Duodenal mucosa (tissue), 2 donors: ENCODE results near the gene ZBTB20.
A peak's percentile ranks its signal among the peaks of the same experiment; 100 is the strongest.

ENCODE experiments used
- H3K27ac ChIP-seq: one replicate; pipeline ENCODE4 v1.7.0; 2013; ENCODE audit warnings: low read depth, low read length
- H3K27me3 ChIP-seq, 2 donors: one replicate each; pipeline ENCODE4 v1.7.0; 2013; ENCODE audit warnings: low read length in 2 of 2, control low read depth in 1 of 2; ENCODE audit not compliant: insufficient read depth in 2 of 2, control insufficient read depth in 1 of 2
- H3K36me3 ChIP-seq, 2 donors: one replicate each; pipeline ENCODE4 v1.7.0; 2013; ENCODE audit warnings: low read length in 2 of 2, control low read depth in 1 of 2; ENCODE audit not compliant: insufficient read depth in 2 of 2, control insufficient read depth in 1 of 2
- H3K4me1 ChIP-seq, 2 donors: one replicate each; pipeline ENCODE4 v1.7.0; 2013; ENCODE audit warnings: low read length in 2 of 2, control low read depth in 1 of 2; ENCODE audit not compliant: insufficient read depth in 2 of 2, control insufficient read depth in 1 of 2
- H3K4me3 ChIP-seq, 2 donors: one replicate each; pipeline ENCODE4 v1.7.0; 2013; ENCODE audit warnings: low read length in 2 of 2, low read depth in 1 of 2
- H3K9ac ChIP-seq, 2 donors: one replicate each; pipeline ENCODE4 v1.7.0; 2013; ENCODE audit warnings: low read length in 2 of 2, low read depth in 1 of 2
- H3K9me3 ChIP-seq, 2 donors: one replicate each; pipeline ENCODE4 v1.7.0; 2013; ENCODE audit warnings: low read length in 2 of 2, control low read depth in 1 of 2; ENCODE audit not compliant: control insufficient read depth in 1 of 2

ZBTB20 gene

DNA sequence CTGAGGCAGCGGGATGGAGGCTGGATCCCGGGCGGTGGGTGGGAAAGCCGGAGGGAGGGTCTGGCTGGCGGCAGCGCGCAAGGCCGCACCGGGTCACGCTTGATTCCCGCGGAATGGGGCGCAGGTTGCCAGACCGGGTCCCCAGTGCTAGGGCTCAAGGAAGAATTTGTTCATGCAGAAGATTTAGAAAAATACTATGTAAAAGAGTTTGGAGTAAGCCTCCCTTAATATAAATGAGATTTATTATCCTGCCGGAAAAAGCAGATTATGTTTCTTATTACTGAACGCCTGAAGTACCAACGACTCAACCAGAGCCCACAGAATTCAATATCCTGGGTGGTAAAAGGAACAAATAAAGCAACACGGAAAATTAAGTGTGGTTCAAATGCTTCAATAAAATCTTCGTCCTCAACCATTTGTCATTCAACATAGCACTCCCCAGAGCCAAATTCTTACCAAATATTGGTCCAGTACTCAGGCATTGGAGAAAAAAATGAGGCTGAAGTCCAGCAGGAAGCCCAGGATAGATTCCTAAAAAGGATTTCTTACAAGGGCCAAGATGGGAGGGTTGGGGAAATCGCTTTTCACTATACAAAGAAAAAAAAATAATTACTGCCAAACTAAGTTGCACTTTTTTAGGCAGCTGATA, 1.2 kb upstream of the ZBTB20 start:
- Histone ChIP-seq H3K27me3 (no peaks in the 10 kb centered on the region), H3K4me3 (peak overlapping the region; percentile 86), H3K27ac (peak overlapping the region; percentile 93), H3K9ac (peak overlapping the region; percentile 88 to 97), H3K9me3 (no peaks in the 10 kb centered on the region), H3K36me3 (no peaks in the 10 kb centered on the region), H3K4me1 (peaks cover 7 to 8% of the 10 kb centered on the region in 2 donors)

DNA sequence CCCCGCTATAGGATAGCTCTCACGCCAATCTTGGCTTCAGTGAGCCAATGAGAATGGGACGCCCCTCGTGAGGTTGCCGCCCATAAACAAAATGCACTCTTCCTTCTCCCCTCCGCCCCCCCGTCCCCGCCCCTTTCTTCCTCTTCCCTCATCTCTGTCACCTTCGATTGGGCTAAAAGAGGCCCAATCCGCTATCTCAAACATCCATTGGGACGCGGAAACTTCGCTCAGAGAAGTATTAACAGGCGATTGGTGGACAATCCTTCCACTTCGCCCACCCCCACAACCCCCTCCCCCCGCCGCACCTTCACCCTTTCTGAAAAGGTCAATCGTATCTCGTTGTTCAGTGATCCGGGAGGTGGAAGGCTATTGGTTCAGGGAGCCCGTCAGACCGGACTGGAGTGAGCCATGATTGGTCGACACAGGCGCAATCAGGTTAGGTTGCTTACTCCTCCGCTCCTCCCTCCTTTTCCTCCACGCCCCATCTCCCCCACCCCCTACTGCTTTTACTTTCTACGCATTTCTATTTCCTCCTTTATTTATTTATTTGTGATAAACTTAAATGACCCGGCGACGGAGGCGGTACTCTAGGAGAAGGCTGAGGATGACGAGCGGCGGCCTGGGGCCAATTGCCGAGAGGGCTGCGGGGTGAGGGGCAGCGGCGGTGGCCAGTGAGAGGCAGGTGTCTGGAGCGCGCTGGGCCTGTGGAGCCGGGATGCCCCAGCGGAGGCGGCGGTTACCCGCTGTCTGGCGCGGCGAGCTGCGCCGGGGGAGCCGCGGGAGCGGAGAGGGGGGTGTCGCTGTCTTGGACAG, 447 bp upstream of the ZBTB20 start:
- H3K27ac ChIP-seq: peak overlapping the region; percentile 93
- H3K4me1 ChIP-seq: peaks cover 7 to 8% of the 10 kb centered on the region in 2 donors
- H3K36me3 ChIP-seq: no peaks in the 10 kb centered on the region
- no peaks in the 10 kb centered on the region for H3K27me3 ChIP-seq
- H3K9ac ChIP-seq: peak overlapping the region; percentile 88 to 97
- no peaks in the 10 kb centered on the region for H3K9me3 ChIP-seq
- peak overlapping the region; percentile 86 for H3K4me3 ChIP-seq

DNA sequence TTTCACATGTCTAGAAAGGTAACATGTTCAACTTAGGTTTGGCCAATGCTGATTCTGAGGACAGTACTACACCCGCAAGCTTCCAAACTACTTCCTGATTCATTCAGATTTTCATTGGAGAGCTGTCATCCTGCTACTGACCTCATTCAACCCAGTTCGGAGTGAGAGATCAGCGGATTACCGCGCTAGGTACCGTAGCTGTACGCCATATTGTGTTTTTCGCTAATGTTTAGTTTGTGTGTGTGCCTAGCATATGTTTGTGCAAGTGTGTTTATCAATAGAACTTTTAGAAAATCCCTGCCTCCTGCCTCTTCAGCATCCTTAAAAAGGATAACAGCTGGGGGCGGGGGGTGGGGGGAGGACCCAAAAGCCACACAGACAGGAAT, 1.1 kb downstream of the ZBTB20 start:
- Histone ChIP-seq H3K36me3 (no peaks in the 10 kb centered on the region), H3K27ac (peak overlapping the region; percentile 93), H3K9ac (peak overlapping the region; percentile 73 to 95), H3K9me3 (no peaks in the 10 kb centered on the region), H3K4me1 (peaks cover 8 to 13% of the 10 kb centered on the region in 2 donors), H3K4me3 (peak overlapping the region; percentile 72 to 87), H3K27me3 (no peaks in the 10 kb centered on the region)

DNA sequence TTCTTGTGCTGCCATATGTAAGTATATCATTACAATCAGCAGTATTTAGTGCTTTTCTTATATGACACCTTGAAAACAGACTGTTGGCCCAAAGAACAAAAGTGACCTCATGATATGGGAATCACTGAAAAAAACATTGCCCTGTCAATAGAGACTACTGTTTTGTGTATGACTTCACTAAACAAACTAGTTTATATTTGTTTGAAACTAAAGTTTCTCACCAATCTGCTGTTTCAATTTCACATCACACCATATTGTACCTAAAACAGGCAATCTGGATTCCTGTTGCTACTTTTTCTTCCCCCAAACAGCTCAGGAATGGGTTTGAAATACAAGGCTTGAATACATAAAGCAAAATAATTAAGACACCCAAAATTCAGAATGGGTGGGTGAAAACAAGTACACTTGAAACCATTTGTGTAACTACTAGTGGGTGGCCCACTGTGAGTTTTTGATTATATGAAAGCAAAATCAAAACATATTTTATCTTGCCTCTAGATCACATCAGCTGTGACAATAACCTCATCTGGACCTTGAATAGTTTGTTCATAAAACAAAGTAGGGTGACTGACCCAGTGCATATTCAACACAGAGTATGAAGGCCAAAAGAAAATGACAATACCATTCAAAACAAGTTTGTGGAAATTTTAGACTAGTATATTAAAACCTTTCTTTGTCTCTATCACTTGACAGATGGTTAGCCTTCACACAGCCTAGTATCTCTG, 5.9 kb downstream of the ZBTB20 start:
- Histone ChIP-seq H3K4me1 (peaks cover 7 to 8% of the 10 kb centered on the region in 2 donors), H3K9me3 (no peaks in the 10 kb centered on the region), H3K27ac (no peak overlapping the region), H3K36me3 (no peaks in the 10 kb centered on the region), H3K4me3 (no peak overlapping the region), H3K27me3 (no peaks in the 10 kb centered on the region), H3K9ac (no peak overlapping the region)

DNA sequence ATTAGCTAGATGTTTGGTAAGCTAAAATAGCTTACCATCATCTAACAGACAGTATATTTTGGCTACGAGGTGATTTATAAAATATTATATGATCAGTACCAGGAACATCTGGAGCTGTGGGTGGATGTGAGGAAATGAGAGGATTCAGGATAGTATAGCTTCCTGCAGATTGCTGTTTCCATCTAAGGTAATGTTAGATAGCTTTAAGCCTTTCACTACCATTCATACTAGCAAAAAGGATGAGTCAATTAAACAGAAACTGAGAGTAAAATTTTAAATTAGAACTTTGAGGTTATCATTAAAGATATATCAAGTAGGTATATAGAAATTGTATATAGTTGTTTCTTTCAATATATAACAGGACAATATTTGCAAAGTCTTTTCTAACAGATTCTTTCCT, 8.0 kb downstream of the ZBTB20 start:
- Histone ChIP-seq H3K27me3 (no peaks in the 10 kb centered on the region), H3K27ac (no peak overlapping the region), H3K36me3 (no peaks in the 10 kb centered on the region), H3K9me3 (no peaks in the 10 kb centered on the region), H3K9ac (no peak overlapping the region), H3K4me3 (no peak overlapping the region), H3K4me1 (peaks cover 0 to 7% of the 10 kb centered on the region in 2 donors)

DNA sequence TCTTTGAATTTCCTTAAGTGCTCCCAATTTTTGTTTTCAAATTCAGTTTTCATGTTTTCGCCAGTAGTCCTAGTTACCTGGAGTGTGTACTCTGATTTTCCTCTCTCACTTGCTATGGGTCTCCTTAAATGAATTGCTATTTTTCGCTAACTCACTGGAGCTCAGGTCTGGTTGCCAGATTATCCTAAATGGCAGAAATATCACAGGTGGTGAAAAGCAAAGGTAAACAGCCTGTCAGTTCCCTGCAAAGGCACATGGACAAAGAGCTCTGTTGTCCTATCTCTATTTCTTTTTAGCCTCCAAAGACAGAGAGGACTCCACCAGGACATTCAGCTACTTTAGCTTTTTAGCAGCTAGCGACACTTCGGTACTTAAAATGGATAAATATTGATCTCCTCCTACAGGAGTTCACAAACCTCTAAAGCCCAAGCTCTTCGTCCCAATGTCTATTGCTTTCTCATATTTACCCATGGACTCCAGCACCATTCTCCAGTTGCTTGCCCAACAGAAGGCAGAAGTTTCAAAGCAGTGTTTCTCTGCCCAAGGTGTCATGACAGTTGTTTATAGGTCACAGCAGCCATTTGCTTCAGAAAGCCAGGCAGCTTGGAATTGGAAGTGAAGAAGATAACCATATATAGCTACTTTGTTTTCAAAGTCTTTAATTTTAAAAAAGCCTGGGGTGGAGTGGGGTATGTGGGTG, 12.3 kb downstream of the ZBTB20 start:
- no peak overlapping the region for H3K27ac ChIP-seq
- no peaks in the 10 kb centered on the region for H3K36me3 ChIP-seq
- H3K27me3 ChIP-seq: no peaks in the 10 kb centered on the region
- H3K4me3 ChIP-seq: no peak overlapping the region
- no peaks in the 10 kb centered on the region for H3K4me1 ChIP-seq
- H3K9ac ChIP-seq: no peak overlapping the region
- no peaks in the 10 kb centered on the region for H3K9me3 ChIP-seq

DNA sequence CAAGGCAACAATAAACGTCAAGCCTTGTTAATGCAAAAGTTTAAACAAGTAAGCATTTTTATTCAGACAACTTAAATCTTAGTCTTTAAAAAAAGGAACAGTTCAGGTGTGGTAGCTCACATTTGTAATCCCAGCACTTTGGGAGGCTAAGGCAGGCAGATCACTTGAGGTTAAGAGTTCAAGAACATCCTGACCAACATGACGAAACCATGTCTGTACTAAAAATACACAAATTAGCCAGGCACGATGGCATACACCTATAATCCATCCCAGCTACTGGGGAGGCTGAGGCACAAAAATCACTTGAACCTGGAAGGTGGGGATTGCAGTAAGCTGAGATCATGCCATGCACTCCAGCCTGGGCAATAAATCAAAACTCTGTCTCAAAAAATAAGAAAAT, 19.9 kb downstream of the ZBTB20 start:
- H3K27me3 ChIP-seq: no peaks in the 10 kb centered on the region
- no peak overlapping the region for H3K27ac ChIP-seq
- H3K4me1 ChIP-seq: no peaks in the 10 kb centered on the region
- no peak overlapping the region for H3K9ac ChIP-seq
- no peaks in the 10 kb centered on the region for H3K9me3 ChIP-seq
- no peaks in the 10 kb centered on the region for H3K36me3 ChIP-seq
- no peak overlapping the region for H3K4me3 ChIP-seq

DNA sequence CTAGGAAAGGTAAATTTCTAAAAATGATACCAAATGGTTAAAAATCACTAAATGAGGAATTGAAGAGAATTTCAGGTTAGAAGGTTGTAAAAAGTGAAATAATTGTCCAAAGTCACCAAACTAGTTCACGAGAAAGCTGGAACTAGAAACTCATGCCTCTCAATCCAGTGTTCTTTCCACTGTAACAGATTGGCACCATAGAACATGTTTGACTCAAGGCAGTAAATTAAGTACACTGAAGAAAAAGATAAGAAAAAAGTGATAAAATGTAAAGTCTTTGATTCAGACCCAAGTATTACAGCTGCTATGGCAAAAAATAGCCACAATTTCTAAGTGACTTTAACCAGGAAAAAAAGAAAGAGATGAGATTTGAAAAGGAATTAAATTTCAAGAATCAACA, 26.5 kb downstream of the ZBTB20 start:
- Histone ChIP-seq H3K36me3 (no peaks in the 10 kb centered on the region), H3K9me3 (no peaks in the 10 kb centered on the region), H3K27ac (no peak overlapping the region), H3K9ac (no peak overlapping the region), H3K4me3 (no peak overlapping the region), H3K27me3 (no peaks in the 10 kb centered on the region), H3K4me1 (no peaks in the 10 kb centered on the region)

DNA sequence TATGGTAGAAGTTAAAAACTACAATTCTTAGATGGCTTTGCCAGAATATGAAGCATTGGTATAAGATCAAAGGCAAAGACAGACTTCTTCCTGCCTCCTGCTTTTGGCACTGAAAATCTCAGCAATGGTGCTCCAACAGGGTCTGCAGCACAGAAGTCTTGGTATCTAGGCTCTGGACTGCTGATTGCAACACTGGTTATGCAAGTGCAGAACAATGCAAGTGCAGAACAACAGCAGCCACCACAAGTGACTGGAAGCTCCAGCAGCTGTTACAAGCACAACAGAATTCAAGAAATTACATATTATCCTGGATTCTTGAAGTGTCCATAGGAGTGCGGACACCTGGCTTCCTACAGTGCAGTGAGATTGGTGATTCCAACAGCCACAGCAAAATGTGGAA, 33.7 kb downstream of the ZBTB20 start:
- H3K27me3 ChIP-seq: no peaks in the 10 kb centered on the region
- no peaks in the 10 kb centered on the region for H3K36me3 ChIP-seq
- no peaks in the 10 kb centered on the region for H3K9me3 ChIP-seq
- no peak overlapping the region for H3K9ac ChIP-seq
- H3K4me3 ChIP-seq: no peak overlapping the region
- H3K27ac ChIP-seq: no peak overlapping the region
- no peaks in the 10 kb centered on the region for H3K4me1 ChIP-seq

DNA sequence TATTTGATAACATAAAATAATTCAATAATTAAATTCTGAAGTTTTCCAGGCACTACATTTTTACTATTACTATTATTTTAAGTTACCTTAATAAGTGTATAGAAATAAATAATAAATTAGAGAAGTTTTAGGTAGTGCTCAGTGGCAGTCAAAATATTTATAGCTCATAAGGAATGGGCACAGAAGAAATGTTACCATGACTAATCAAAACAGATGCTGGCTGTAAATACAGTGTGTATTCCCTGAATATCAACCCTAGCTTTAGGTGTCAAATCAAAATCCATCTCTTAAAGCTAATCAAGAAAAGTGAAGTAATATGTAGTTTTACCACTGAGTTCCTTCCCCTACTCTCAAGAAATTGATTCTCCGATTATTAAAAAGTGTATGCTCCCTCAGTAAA, 35.5 kb downstream of the ZBTB20 start:
- Histone ChIP-seq H3K4me1 (no peaks in the 10 kb centered on the region), H3K9me3 (no peaks in the 10 kb centered on the region), H3K27ac (no peak overlapping the region), H3K27me3 (no peaks in the 10 kb centered on the region), H3K4me3 (no peak overlapping the region), H3K36me3 (no peaks in the 10 kb centered on the region), H3K9ac (no peak overlapping the region)
